Endodermal cell (in vitro differentiated cells): ENCODE measurements around the gene JPT2. TPM values are rescaled to one million over a fixed set of nuclear protein-coding genes. Genes with fewer than 3 reads are reported as not detected.

Source experiments
- DNase-seq: peaks from one replicate; pipeline ENCODE4 v3.0.0-alpha.2; 2017
- H3K27ac ChIP-seq: 2 replicates; pipeline ENCODE4 v1.5.1; 2013; ENCODE audit warnings: mild to moderate bottlenecking, low read depth, low read length, moderate library complexity
- H3K27me3 ChIP-seq: 2 replicates; pipeline ENCODE4 v1.6.1; 2013; ENCODE audit warnings: mild to moderate bottlenecking, low read length, moderate library complexity; ENCODE audit not compliant: insufficient read depth, control insufficient read depth, poor library complexity, severe bottlenecking
- H3K36me3 ChIP-seq: 2 replicates; pipeline ENCODE4 v1.7.0; 2013; ENCODE audit warnings: mild to moderate bottlenecking, low read length, moderate library complexity; ENCODE audit not compliant: control insufficient read depth, insufficient read depth
- H3K4me1 ChIP-seq: one replicate; pipeline ENCODE4 v1.7.0; 2013; ENCODE audit warnings: low read length; ENCODE audit not compliant: control insufficient read depth, insufficient read depth
- H3K4me3 ChIP-seq: 2 replicates; pipeline ENCODE4 v1.5.1; 2013; ENCODE audit warnings: mild to moderate bottlenecking, low read length, moderate library complexity
- H3K9ac ChIP-seq: 2 replicates; pipeline ENCODE4 v1.6.1; 2013; ENCODE audit warnings: mild to moderate bottlenecking, low read length, moderate library complexity; ENCODE audit not compliant: poor library complexity, severe bottlenecking; ENCODE audit errors: extremely low read depth
- H3K9me3 ChIP-seq: 2 replicates; pipeline ENCODE4 v1.6.1; 2013; ENCODE audit warnings: mild to moderate bottlenecking, low read length, moderate library complexity; ENCODE audit not compliant: control insufficient read depth
- H3K27ac Mint-ChIP-seq: 2 replicates; pipeline ENCODE4 v1.8.0; 2020; ENCODE audit warnings: mixed read lengths
- H3K27me3 Mint-ChIP-seq: 2 replicates; pipeline ENCODE4 v1.8.0; 2021; ENCODE audit warnings: mild to moderate bottlenecking, mixed read lengths; ENCODE audit not compliant: insufficient read depth
- H3K36me3 Mint-ChIP-seq: 2 replicates; pipeline ENCODE4 v1.8.0; 2020; ENCODE audit warnings: low read depth, mixed read lengths
- H3K4me1 Mint-ChIP-seq: 2 replicates; pipeline ENCODE4 v1.8.0; 2020; ENCODE audit warnings: mixed read lengths
- H3K4me3 Mint-ChIP-seq: 2 replicates; pipeline ENCODE4 v1.8.0; 2020; ENCODE audit warnings: mild to moderate bottlenecking, moderate library complexity, mixed read lengths
- H3K9me3 Mint-ChIP-seq: 2 replicates; pipeline ENCODE4 v1.8.0; 2020; ENCODE audit warnings: mild to moderate bottlenecking, mixed read lengths
- WGBS, 2 experiments: methylation state at CpG; one replicate each; pipeline versions ENCODE4 v1.1.5 to v1.1.7; 2013; ENCODE audit warnings: missing lambda C conversion rate in 2 of 2, mixed read lengths in 1 of 2; ENCODE audit not compliant: insufficient coverage in 1 of 2, insufficient read length in 1 of 2; 5-methylcytosine and 5-hydroxymethylcytosine counted together
- total RNA-seq, 2 donors: library from RNA; stranded (reverse); fragmentation: NEBNext Ultra II Directional in 1 of 2; extraction: Animal tissue kit (Norgen Biotek cat#: 25700) in 1 of 2; gene quantifications; 2 replicates in 1 of 2; 3 replicates in 1 of 2; pipeline ENCODE4 v1.2.1, GENCODE V29; 2021
- TF ChIP-seq, protein P1 (sequence below): fragments of 200-600 bp; sonication (generic); conservative IDR thresholded peaks from 2 replicates; pipeline ENCODE4 v1.5.0; 2021; ENCODE audit warnings: antibody characterized with exemption, mild to moderate bottlenecking

The JPT2 gene
- total RNA-seq, 2 donors from 2014 or later: 161 to 168 TPM

DNA sequence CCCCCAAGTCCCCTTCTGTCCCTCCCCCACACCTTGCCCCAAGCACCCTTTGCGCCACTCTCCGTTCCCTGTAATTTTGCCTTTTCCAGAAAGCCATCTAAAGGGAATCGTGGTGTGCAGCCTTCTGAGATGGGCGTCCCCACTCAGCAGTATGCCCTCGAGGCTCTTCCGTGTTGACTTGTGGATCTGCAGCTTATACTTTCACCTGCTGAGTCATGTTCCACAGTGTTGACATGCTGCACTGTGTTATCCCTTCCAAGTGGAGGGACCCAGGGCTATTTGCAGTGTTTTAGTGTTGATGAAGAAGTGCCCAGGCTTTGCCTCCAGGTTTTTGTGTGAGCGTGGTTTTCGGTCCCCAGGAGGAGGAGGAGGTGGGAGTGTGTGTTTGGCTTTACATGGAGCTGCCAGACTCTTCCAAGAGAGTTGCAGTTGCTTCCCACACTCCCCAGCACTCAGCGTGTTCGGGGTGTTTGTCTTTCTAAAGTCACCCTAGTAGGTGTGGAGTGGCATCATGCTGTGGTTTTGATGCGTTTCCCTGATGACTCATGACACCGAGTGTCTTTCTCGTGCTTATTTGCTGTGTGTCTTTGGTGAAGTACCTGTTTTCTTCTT is 32.1 kb upstream of the JPT2 start:
- H3K4me3 ChIP-seq: no peak overlapping the region
- peak; percentile 88 for DNase-seq
- H3K27me3 ChIP-seq: no peaks in the 10 kb centered on the region
- no peak overlapping the region for H3K27ac ChIP-seq
- no peak overlapping the region for H3K4me3 Mint-ChIP-seq
- H3K4me1 Mint-ChIP-seq: peaks cover 15% of the 10 kb centered on the region
- 67 to 76% methylated on average over 12 to 13 of the region's 13 CpGs for WGBS, 2 experiments
- peaks cover 70% of the 10 kb centered on the region for H3K36me3 Mint-ChIP-seq
- H3K27me3 Mint-ChIP-seq: no peaks in the 10 kb centered on the region
- no peaks in the 10 kb centered on the region for H3K4me1 ChIP-seq
- peak overlapping the region; percentile 83 for H3K27ac Mint-ChIP-seq
- no peak overlapping the region for H3K9ac ChIP-seq
- TF ChIP-seq, protein P1, sequence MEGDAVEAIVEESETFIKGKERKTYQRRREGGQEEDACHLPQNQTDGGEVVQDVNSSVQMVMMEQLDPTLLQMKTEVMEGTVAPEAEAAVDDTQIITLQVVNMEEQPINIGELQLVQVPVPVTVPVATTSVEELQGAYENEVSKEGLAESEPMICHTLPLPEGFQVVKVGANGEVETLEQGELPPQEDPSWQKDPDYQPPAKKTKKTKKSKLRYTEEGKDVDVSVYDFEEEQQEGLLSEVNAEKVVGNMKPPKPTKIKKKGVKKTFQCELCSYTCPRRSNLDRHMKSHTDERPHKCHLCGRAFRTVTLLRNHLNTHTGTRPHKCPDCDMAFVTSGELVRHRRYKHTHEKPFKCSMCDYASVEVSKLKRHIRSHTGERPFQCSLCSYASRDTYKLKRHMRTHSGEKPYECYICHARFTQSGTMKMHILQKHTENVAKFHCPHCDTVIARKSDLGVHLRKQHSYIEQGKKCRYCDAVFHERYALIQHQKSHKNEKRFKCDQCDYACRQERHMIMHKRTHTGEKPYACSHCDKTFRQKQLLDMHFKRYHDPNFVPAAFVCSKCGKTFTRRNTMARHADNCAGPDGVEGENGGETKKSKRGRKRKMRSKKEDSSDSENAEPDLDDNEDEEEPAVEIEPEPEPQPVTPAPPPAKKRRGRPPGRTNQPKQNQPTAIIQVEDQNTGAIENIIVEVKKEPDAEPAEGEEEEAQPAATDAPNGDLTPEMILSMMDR: no peak
- peaks cover 55% of the 10 kb centered on the region for H3K36me3 ChIP-seq
- no peaks in the 10 kb centered on the region for H3K9me3 ChIP-seq
- H3K9me3 Mint-ChIP-seq: no peaks in the 10 kb centered on the region

DNA sequence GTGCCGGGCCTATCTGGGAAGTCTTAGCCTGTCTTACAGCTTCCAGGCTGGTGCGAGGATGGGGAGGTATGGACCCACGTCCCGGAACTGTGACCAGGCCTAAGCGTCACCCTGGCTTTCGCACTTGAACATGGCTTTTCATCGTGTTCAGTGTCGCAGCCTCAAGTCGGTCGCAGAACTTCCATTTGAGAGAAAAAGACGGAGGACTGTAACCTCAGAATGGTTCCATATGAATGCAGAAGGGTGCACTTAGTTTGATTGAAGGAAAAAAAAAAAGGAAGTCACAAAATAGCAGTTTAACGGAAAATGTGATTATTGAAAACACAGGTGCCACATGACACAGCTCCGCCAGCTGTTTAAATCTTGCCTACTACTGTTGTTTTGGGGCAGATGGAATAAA is 30.2 kb upstream of the JPT2 start:
- no peak for DNase-seq
- Mint-ChIP-seq H3K9me3 (no peaks in the 10 kb centered on the region), H3K36me3 (peaks cover 72% of the 10 kb centered on the region), H3K4me1 (peaks cover 15% of the 10 kb centered on the region), H3K4me3 (no peak overlapping the region), H3K27ac (no peak overlapping the region), H3K27me3 (no peaks in the 10 kb centered on the region)
- no peak overlapping the region for H3K4me3 ChIP-seq
- H3K27ac ChIP-seq: no peak overlapping the region
- H3K4me1 ChIP-seq: no peaks in the 10 kb centered on the region
- no peaks in the 10 kb centered on the region for H3K9me3 ChIP-seq
- H3K9ac ChIP-seq: no peak overlapping the region
- H3K27me3 ChIP-seq: no peaks in the 10 kb centered on the region
- peaks cover 54% of the 10 kb centered on the region for H3K36me3 ChIP-seq
- WGBS, 2 experiments: 95 to 97% methylated on average over 13 of the region's 13 CpGs
- TF ChIP-seq, protein P1: no peak

DNA sequence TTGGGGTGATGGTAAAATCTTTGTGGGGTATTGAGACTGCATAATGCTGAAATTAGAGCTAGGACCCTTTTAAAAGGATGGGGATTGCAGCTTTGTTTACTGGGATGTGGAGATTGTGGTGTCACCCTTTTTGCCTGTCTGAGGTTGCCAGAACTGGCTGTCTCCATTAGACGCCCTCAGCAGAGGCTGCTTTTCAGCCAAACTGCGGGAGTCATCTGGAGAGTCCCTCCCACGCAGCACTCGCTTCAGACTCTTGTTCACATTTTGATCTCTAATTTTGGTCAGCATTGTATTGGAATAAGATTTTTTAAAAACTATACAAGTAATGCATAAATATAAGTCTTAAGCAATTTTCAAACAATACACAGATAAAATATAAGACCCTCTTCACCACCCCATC is 27.9 kb upstream of the JPT2 start:
- Mint-ChIP-seq H3K36me3 (peaks cover 67% of the 10 kb centered on the region), H3K9me3 (no peaks in the 10 kb centered on the region), H3K4me1 (peaks cover 15% of the 10 kb centered on the region), H3K27ac (no peak overlapping the region), H3K4me3 (no peak overlapping the region), H3K27me3 (no peaks in the 10 kb centered on the region)
- no peak overlapping the region for H3K4me3 ChIP-seq
- no peaks in the 10 kb centered on the region for H3K9me3 ChIP-seq
- TF ChIP-seq, protein P1: no peak
- no peak overlapping the region for H3K27ac ChIP-seq
- 99 to 100% methylated on average over 1 to 4 of the region's 4 CpGs for WGBS, 2 experiments
- no peak for DNase-seq
- no peaks in the 10 kb centered on the region for H3K27me3 ChIP-seq
- H3K36me3 ChIP-seq: peaks cover 59% of the 10 kb centered on the region
- no peak overlapping the region for H3K9ac ChIP-seq
- H3K4me1 ChIP-seq: no peaks in the 10 kb centered on the region
